Skeletal muscle tissue (tissue), 4 donors: ENCODE data around the gene MMP25. TPM values are rescaled to one million over a fixed set of nuclear protein-coding genes. Genes with fewer than 3 reads are reported as not detected.
A peak's percentile ranks its signal among the peaks of the same experiment; 100 is the strongest.

ENCODE experiments used
- H3K27ac ChIP-seq: one replicate; pipeline ENCODE4 v1.7.0; 2013; ENCODE audit warnings: mild to moderate bottlenecking, low read depth, low read length, inconsistent platforms
- H3K27me3 ChIP-seq, 3 donors: one replicate each; pipeline ENCODE4 v1.7.0; 2013; ENCODE audit warnings: low read length in 3 of 3; ENCODE audit not compliant: control insufficient read depth in 3 of 3, insufficient read depth in 3 of 3
- H3K36me3 ChIP-seq, 3 donors: one replicate each; pipeline ENCODE4 v1.7.0; 2013; ENCODE audit warnings: low read length in 3 of 3; ENCODE audit not compliant: control insufficient read depth in 3 of 3, insufficient read depth in 3 of 3
- H3K4me1 ChIP-seq, 3 donors: one replicate each; pipeline ENCODE4 v1.7.0; 2013; ENCODE audit warnings: low read length in 3 of 3, mild to moderate bottlenecking in 3 of 3; ENCODE audit not compliant: control insufficient read depth in 3 of 3, insufficient read depth in 3 of 3
- H3K4me3 ChIP-seq, 3 donors: one replicate each; pipeline ENCODE4 v1.7.0; 2013; ENCODE audit warnings: low read length in 3 of 3
- H3K9ac ChIP-seq, 3 donors: one replicate each; pipeline ENCODE4 v1.7.0; 2013; ENCODE audit warnings: low read length in 3 of 3, mild to moderate bottlenecking in 3 of 3, moderate library complexity in 2 of 3, low read depth in 1 of 3
- H3K9me3 ChIP-seq, 3 donors: one replicate each; pipeline ENCODE4 v1.7.0; 2013; ENCODE audit warnings: low read length in 3 of 3; ENCODE audit not compliant: control insufficient read depth in 3 of 3
- total RNA-seq: library from RNA; depleted of rRNA; stranded (reverse); fragments of >200 nt; gene quantifications from one replicate; pipeline ENCODE4 v1.2.3, GENCODE V29; 2014
- donor health status: Osteomylitis.

Gene MMP25
- total RNA-seq, 1 donor from 2014 or later = 0.52 TPM

DNA sequence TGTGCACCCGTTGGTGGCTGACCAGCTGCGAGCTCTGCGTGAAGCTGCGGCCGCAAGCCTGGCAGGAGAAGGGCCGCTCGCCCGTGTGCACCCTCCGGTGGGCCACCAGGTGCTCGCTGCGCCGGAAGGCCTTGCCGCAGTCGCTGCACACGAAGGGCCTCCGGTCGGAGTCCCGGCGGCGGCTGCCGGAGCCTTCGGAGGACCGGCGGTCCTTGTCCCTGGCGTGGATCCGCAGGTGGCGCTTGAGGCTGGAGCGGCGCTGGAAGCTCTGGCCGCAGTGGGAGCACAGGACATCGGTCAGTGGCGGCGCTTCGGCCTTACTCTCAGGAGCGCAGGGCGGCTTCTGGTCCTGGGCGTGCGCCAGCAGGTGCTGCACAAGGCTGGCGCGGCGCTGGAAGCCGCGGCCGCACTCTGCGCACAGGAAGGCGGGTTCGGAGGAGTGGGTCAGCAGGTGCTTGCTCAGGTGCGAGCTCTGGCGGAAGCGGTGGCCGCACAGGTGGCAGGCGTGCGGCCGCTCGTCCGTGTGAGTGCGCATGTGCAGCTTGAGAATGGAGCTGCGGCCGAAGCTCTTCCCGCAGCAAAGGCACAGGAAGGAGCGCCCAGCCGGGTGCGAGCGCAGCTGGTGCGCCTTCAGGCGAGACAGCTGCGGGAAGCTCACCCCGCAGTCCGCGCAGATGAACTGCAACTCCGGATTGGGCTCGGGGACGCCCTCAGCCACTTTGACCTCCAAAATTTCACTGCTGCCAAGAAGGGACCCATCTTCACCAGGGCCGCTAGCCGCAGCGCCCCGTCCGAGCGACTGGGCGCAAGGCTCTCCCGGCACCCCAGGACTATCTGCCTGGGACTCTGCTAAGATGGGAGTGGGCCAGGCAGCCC is 43.6 kb downstream of the MMP25 start:
- H3K27me3 ChIP-seq = peaks cover 5 to 11% (median 11%) of the 10 kb centered on the region in 3 donors
- peaks cover 8 to 24% (median 17%) of the 10 kb centered on the region in 3 donors for H3K4me1 ChIP-seq
- no peaks in the 10 kb centered on the region for H3K9me3 ChIP-seq
- H3K36me3 ChIP-seq = no peaks in the 10 kb centered on the region
- H3K27ac ChIP-seq = no peak overlapping the region
- H3K4me3 ChIP-seq = no peak overlapping the region
- no peak overlapping the region for H3K9ac ChIP-seq

DNA sequence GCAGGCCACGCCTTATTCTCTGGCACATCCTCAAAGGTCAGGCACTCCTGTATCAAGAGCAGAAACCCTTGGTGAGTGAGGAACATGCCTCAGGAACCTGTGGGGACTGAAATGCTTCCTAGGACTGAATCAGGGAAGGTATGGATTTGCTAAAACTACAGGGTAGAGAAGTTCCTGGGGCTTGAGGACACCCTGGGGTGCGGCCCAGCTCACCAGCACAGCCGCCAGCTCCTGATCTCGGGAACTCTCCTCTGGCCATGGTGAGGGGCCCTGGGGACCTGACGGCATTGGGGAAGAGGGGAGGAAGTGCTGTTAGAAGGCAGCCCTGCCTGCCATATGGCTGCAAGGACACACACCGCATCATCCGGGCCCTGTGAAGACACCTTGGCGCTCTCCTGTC is 45.2 kb downstream of the MMP25 start:
- Histone ChIP-seq H3K27ac (no peak overlapping the region), H3K9me3 (no peaks in the 10 kb centered on the region), H3K27me3 (peaks cover 5 to 11% (median 11%) of the 10 kb centered on the region in 3 donors), H3K36me3 (no peaks in the 10 kb centered on the region), H3K9ac (no peak overlapping the region), H3K4me1 (peaks cover 8 to 24% (median 19%) of the 10 kb centered on the region in 3 donors), H3K4me3 (no peak overlapping the region)

DNA sequence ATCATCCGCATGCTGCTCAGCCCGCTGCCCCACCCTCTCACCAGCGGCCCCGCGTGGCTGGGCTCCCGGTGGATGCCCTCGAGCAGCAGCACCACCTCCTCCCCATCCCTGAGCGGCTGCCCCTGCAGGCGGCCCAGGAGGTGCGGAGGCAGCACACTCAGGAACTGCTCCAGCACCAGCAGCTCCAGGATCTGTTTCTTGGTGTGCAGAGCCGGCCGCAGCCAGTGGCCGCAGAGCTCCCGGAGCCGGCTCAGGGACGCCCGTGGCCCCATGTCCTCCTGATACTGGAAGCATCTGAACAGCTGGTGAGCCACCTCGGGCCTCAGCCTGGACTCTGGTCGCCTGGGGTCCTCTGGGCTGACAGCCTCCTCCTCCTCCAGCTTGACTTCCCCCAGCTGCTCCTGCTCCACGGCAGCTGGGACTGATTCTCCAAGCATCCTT is 46.2 kb downstream of the MMP25 start:
- Histone ChIP-seq H3K4me3 (no peak overlapping the region), H3K27me3 (peaks cover 5 to 11% (median 11%) of the 10 kb centered on the region in 3 donors), H3K9me3 (no peaks in the 10 kb centered on the region), H3K36me3 (no peaks in the 10 kb centered on the region), H3K27ac (no peak overlapping the region), H3K4me1 (peaks cover 7 to 15% (median 13%) of the 10 kb centered on the region in 3 donors), H3K9ac (no peak overlapping the region)

DNA sequence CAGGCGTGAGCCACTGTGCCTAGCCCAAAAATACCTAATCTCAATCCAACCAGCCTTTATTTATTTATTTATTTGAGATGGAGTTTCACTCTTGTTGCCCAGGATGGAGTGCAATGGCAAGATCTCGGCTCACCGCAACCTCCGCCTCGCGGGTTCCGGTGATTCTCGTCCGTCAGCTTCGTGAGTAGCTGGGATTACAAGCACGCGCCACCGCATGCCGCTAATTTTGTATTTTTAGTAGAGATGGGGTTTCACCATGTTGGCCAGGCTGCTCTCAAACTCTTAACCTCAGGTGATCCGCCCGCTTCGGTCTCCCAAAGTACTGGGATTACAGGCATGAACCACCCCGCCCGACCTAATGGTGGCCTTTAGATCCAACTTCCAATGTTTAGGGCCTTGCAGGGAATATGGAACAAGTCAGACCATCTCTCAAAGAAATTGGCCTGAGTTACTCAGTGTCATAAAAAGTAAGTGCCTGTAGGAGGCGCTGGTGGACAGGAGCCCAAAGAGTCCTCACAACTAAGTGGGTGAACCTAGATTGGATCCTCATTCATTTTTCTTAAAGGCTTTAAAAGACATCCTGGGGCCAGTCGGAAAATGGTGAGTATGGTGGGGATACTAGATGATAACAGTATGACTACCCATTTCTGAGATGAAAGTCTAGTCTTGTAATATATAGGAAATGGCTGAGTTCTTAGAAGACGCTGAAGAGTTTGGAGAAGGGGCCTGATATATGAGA is 48.1 kb downstream of the MMP25 start:
- Histone ChIP-seq H3K27me3 (peaks cover 5 to 18% (median 11%) of the 10 kb centered on the region in 3 donors), H3K36me3 (no peaks in the 10 kb centered on the region), H3K4me1 (peaks cover under 1 to 3% (median 2%) of the 10 kb centered on the region in 3 donors), H3K9ac (no peak overlapping the region), H3K9me3 (no peaks in the 10 kb centered on the region), H3K27ac (no peak overlapping the region), H3K4me3 (no peak overlapping the region)

DNA sequence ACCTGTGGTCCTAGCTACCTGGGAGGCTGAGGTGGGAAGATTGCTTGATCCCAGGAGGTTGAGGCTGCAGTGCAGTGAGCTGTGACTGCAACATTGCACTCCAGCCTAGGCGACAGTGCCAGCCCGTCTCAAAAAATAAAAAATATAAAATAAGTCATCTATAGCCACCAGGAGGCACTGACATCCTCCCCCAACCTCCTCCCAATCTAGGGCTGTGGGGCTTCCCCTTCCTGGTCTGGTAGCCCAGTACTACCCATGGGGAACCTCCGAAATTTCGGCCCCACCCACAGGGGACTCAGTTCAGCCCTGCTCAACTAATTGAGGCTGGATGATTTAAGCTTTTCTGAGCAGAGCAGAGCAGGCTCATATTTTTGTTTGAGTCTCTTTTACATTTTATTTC is 49.5 kb downstream of the MMP25 start:
- Histone ChIP-seq H3K36me3 (no peaks in the 10 kb centered on the region), H3K27me3 (peaks cover 8 to 23% (median 11%) of the 10 kb centered on the region in 3 donors), H3K27ac (no peak overlapping the region), H3K9me3 (no peaks in the 10 kb centered on the region), H3K9ac (no peak overlapping the region), H3K4me1 (peaks cover 9 to 12% (median 12%) of the 10 kb centered on the region in 3 donors), H3K4me3 (no peak overlapping the region)

DNA sequence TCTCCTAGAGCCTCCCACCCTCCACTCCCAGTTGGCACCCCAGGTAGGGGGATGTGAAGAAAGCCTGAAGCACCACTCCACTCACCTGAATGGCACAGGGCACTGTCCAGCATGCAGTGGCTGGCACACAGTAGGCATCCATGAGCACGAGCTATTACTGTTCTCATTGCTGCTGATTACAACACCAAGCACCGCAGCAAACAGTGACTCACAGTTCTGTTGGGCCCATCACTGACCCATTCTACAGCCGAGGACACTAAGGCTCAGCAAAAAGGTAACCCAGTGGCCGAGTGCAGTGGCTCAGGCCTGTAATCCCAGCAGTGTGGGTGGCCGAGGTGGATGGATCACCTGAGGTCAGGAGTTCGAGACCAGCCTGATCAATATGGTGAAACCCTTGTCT is 50.0 kb downstream of the MMP25 start:
- Histone ChIP-seq H3K27me3 (peaks cover 11 to 23% (median 13%) of the 10 kb centered on the region in 3 donors), H3K9me3 (no peaks in the 10 kb centered on the region), H3K4me1 (peaks cover 14 to 17% (median 17%) of the 10 kb centered on the region in 3 donors), H3K27ac (no peak overlapping the region), H3K36me3 (no peaks in the 10 kb centered on the region), H3K4me3 (no peak overlapping the region), H3K9ac (no peak overlapping the region)

DNA sequence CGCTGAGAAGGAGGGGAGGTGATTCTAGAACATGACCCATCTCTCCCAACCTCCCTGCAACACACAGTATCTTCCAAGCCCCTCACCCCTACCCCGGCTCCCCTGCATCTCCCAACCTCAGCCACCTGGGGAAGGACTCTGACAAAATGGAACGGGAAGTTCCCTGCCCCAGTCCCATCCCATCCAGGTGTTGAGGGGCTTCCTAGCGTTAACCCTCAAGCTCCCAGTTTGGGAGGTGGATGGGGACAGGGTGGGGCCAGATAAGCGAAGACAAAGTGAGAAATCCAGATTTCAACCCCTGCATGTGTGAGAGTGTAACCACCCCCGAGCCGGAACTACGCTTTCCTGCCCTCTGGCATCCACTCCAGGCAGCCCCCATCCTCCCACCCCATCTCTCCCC is 50.9 kb downstream of the MMP25 start:
- Histone ChIP-seq H3K9ac (no peak overlapping the region), H3K27ac (no peak overlapping the region), H3K9me3 (no peaks in the 10 kb centered on the region), H3K4me3 (no peak overlapping the region), H3K36me3 (no peaks in the 10 kb centered on the region), H3K27me3 (peaks cover 7 to 22% (median 13%) of the 10 kb centered on the region in 3 donors), H3K4me1 (peaks cover 15 to 20% (median 19%) of the 10 kb centered on the region in 3 donors)

DNA sequence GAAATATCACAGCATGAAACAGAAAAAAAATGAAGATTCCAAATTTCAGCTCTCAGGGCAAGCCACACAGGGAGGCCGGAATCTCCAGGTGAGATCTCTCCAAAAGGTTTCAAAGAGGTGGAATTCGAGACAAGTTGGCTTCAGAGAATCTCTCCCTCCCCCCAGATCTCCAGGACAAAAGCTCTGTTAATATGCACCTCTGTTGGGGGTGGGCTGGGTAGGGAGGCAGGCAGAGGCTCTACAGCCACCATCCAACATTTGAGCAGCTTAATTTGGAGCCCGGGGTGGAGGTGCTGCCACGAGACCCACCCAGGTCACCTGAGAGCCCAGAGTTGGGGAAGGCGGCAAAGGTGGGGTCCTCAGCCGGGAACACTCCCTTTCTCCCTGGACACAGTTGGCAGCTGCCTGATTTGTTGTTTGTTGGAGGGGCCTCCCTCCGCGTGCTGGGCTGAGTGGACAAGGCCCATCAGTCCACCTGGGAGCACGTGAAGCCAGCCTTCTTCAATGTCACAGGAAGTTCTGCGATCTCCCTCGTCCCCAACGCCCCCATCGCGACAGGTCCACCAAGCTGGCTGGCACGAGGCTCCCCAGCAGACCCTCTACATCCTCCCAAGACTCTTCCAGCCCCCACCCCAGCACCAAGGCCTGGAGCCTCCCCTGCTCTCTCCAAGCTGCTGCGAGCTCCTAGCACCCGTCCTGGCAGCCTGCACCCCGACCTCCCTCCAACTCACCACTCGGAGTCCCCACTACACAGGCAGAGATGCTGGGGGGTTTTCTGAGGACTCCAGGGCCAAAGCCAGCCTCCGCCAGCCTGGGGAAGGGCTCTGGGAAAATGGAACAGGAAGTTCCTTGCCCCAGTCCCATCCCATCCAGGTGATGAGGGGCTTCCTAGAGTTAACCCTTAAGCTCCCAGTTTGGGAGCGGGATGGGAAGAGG is 52.4 kb downstream of the MMP25 start, which contains the start of gene ZSCAN10:
Gene ZSCAN10, minus strand, starts transcription at position 836 of the 936 bp plus-strand sequence. CDS start 6,357 bp downstream, outside the sequence.
- H3K27me3 ChIP-seq = peaks cover 0 to 13% (median 8%) of the 10 kb centered on the region in 3 donors
- H3K4me1 ChIP-seq = peaks cover 15 to 20% (median 20%) of the 10 kb centered on the region in 3 donors
- H3K4me3 ChIP-seq = peak within 1 kb of the TSS; percentile 39 to 66 (median 52)
- H3K9ac ChIP-seq = peak within 1 kb of the TSS in 2 of 3 donors; percentile 7 to 50
- no peak within 1 kb of the TSS for H3K27ac ChIP-seq
- H3K36me3 ChIP-seq = no peaks in the 10 kb centered on the region
- no peaks in the 10 kb centered on the region for H3K9me3 ChIP-seq

- H3K9ac ChIP-seq = no peak overlapping the region
- peaks cover 0 to 13% (median 8%) of the 10 kb centered on the region in 3 donors for H3K27me3 ChIP-seq
- no peak overlapping the region for H3K27ac ChIP-seq
- no peaks in the 10 kb centered on the region for H3K36me3 ChIP-seq
- H3K9me3 ChIP-seq = no peaks in the 10 kb centered on the region
- peak overlapping the region in 1 of 3 donors; percentile 66 for H3K4me3 ChIP-seq
- peaks cover 15 to 20% (median 20%) of the 10 kb centered on the region in 3 donors for H3K4me1 ChIP-seq
Observed at GRCh38 chr16:3099395-3099731, 53.0 kb downstream of the MMP25 start.
